C4-2B (cell line): Measurements from ENCODE around the gene FNIP2.

Experiments used
- CTCF ChIP-seq: fragments of 450-650 bp; conservative IDR thresholded peaks from 2 replicates; pipeline ENCODE4 v1.5.1; 2017; ENCODE audit warnings: mild to moderate bottlenecking
- ZFX ChIP-seq: fragments of 450-650 bp; IDR thresholded peaks from 2 replicates; pipeline ENCODE4 v1.6.1; 2017

- TF ChIP-seq CTCF (no peak), ZFX (no peak)
Observed at GRCh38 chr4:158934996-158935669, 166.3 kb downstream of the FNIP2 start.
